Omental fat pad (tissue), 4 donors: ENCODE results near the gene LCLAT1. TPM values are rescaled to one million over a fixed set of nuclear protein-coding genes. Genes with fewer than 3 reads are reported as not detected.

Experiments
- ATAC-seq: fragments of 150-250 bp; one replicate; pipeline ENCODE4 v1.9.1; 2016; ENCODE audit warnings: mild to moderate bottlenecking, moderate library complexity; ENCODE audit not compliant: low FRiP score
- DNase-seq: peaks from one replicate; pipeline ENCODE4 v3.0.0-alpha.2; 2019; ENCODE audit warnings: low spot score
- total RNA-seq, 4 donors: library from RNA; depleted of rRNA; stranded (reverse); fragments of >200 nt; gene quantifications; one replicate each; pipeline ENCODE4 v1.1.0, GENCODE V29; 2016
- TF ChIP-seq, protein P1 (sequence below), 3 donors: fragments of 450-650 bp; IDR thresholded peaks; one replicate each; pipeline ENCODE4 v1.5.1; 2016 to 2017; ENCODE audit warnings: antibody characterized with exemption in 3 of 3, mild to moderate bottlenecking in 3 of 3, moderate library complexity in 2 of 3

Gene LCLAT1
- total RNA-seq, 4 donors from 2014 or later = 6.7 to 10.9 (median 8.7) TPM

DNA sequence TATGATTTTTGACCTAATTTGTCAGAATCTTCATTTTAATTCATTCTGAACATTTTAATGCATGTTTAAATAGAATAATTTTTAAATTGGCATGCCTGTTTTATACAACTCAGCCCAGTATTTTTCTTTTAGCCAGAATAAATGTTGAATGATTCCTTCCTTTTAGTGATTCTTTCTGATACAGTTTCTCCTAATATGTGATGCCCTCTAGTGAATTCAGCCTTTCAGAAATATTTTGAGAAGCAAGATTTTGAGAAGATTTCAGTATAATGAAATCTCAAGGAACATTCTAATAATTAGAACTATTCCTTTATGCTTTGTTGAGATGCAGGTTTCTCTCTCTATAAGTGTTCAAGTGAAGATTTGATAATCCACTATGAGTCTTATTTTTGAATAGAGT is 28.5 kb downstream of the LCLAT1 start:
- no peak for DNase-seq
- no peak for ATAC-seq

DNA sequence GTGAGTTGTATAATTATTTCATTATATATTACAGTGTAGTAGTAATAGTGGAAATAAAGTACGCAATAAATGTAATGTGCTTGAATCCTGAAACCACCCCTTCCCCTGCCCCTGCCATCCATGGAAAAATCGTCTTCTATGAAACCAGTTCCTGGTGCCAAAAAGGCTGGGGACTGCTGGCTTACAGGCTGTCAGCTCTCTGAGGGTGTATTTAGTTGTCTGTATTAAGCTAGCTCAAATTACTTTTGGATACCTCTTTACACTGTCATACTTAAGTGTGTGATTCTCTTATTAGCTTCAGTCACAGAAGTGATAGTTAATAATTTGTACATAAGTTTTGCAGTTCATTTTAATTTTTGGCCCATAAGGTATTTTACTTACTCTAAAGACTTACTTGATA is 29.6 kb downstream of the LCLAT1 start:
- ATAC-seq = no peak
- DNase-seq = no peak
- TF ChIP-seq, protein P1, sequence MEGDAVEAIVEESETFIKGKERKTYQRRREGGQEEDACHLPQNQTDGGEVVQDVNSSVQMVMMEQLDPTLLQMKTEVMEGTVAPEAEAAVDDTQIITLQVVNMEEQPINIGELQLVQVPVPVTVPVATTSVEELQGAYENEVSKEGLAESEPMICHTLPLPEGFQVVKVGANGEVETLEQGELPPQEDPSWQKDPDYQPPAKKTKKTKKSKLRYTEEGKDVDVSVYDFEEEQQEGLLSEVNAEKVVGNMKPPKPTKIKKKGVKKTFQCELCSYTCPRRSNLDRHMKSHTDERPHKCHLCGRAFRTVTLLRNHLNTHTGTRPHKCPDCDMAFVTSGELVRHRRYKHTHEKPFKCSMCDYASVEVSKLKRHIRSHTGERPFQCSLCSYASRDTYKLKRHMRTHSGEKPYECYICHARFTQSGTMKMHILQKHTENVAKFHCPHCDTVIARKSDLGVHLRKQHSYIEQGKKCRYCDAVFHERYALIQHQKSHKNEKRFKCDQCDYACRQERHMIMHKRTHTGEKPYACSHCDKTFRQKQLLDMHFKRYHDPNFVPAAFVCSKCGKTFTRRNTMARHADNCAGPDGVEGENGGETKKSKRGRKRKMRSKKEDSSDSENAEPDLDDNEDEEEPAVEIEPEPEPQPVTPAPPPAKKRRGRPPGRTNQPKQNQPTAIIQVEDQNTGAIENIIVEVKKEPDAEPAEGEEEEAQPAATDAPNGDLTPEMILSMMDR (IDR thresholded peaks at IDR 0.05) = no peak

More for the DNA sequence above, 28.5 kb downstream of the LCLAT1 start:
- TF ChIP-seq, protein P1 (IDR thresholded peaks at IDR 0.05) = no peak

DNA sequence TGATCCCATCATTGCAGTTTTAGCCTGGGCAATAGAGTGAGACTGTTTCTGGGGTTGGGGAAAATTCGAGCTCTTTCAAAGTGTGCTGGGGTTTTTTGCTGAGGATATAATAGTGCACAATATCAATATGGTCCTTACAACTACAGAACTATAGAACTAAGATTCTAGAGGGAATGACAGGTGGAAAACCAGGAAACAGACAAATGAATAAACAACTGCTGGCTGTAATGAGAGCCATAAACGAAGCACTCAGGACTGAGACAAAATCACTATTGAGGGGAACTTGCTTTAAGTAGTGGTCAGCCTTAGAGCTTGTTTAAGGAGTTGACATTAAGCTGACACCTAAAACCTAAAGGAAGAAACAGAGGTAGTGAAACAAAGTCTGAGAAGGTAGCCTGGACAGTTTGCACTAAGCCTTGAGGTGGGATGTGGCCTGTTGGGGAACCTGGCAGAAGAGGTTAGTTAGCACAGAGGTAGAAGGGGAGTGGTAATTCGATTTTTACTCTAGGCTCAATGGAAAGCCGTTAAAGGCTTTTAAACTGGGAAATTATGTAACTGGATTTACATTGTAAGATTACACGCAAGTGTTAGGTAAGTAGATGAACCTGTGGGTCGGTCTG is 33.8 kb downstream of the LCLAT1 start:
- ATAC-seq = no peak
- TF ChIP-seq, protein P1 (IDR thresholded peaks at IDR 0.05) = no peak
- DNase-seq = no peak

DNA sequence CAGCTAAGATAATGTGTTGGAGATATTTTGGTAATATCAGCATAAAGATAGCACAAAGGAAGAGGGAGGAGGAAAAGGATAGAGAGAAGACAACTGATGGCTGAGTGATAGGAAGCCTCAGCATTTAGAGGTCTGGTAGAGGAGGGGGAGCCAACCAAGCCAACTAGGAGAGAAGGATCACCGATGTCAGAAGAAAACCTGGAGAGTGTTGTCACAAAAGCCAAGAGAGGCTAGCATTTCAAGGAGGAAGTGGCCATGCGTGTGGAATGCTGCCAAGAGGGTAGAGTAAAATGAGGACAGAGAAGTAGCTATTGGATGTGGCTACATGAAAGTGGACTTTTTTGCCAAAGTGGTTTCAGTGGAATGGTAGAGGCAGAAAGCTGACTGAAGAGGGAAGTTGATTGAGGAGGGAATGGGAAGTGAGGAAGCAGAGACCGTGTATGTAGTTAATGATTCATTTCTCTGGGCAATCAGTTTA is 34.3 kb downstream of the LCLAT1 start:
- TF ChIP-seq, protein P1 (IDR thresholded peaks at IDR 0.05) = no peak
- DNase-seq = no peak
- ATAC-seq = no peak

DNA sequence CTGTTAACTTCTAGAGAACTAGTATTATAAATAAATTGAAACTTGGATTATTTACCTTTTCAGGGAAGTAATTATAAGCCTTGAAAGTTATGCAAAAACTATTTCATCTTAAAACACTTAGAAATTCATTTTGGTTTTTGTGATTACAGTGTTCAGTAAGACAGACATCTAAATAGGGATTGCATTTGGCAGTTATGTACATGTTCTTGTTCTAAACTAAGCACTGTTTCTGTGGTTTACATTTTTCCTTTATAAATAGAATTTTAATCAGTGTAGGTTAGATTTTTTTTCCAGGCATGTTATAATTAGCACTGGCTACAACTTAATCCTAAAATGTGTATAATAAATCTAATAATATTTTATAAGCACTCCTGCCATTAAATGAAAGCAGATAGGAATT is 35.0 kb downstream of the LCLAT1 start:
- no peak for ATAC-seq
- TF ChIP-seq, protein P1 (IDR thresholded peaks at IDR 0.05) = no peak

DNA sequence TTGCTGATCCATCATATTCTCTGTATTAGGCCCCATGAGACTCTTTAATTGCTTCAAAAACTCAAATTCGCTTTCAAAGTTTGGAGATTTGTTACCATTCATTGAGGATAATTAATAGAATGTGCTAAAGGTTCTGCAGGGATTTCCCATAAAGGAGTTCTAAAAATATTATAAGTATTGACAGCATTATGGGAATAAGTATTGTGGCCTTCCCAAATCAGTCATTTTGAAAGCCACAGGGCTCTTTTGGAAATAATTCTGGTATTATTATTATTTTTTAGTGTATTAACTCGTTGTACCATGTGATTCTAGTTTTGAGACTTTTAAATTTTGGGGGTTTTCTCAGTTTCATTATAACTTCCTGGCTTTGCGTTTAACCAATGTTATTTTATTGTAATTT is 37.1 kb downstream of the LCLAT1 start:
- TF ChIP-seq, protein P1 (IDR thresholded peaks at IDR 0.05) = no peak
- DNase-seq = no peak
- ATAC-seq = no peak

More for the DNA sequence above, 35.0 kb downstream of the LCLAT1 start:
- no peak for DNase-seq

DNA sequence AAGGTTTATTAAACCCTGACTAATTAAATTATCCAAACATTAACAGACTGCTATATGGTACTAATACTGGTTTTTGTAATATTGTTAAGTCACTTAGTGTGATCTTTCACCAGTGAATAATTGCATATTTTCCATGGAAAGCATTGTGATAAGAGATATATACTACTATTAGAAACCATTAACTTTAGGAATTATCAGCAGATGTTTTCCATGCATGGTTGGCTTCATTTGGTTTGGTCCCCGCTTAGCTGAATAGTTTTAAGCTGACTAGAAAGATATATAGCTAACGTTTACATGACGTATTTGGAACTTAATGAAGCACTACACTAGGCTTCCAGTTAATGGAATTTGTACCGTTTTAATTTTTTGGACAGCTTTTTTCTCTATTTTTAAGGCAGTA is 37.9 kb downstream of the LCLAT1 start:
- DNase-seq (no peak), ATAC-seq (no peak)
- TF ChIP-seq, protein P1 (IDR thresholded peaks at IDR 0.05) = no peak
